SK-N-SH (cell line): ENCODE measurements around the gene SPRYD3. TPM values are rescaled to one million over a fixed set of nuclear protein-coding genes. Genes with fewer than 3 reads are reported as not detected.

Experiments
- CTCF ChIA-PET: fragments of 300-600, 350-600 bp; formaldehyde crosslinking; extraction: SDS; loops from one replicate; lab custom pipeline; 2021; lab: Yijun Ruan, JAX
- POLR2A ChIA-PET: fragments of 350-600 bp; sonication (Branson Sonifier 250); formaldehyde crosslinking; extraction: SDS; loops from one replicate; lab custom pipeline; 2020; ENCODE audit warnings: antibody characterized with exemption, inconsistent platforms; lab: Yijun Ruan, JAX
- DNase-seq: peaks from one replicate; pipeline ENCODE4 v3.0.0; 2012
- H2AFZ ChIP-seq: fragments of 200-600 bp; sonication (generic); 2 replicates; pipeline ENCODE4 v1.8.1; 2016; ENCODE audit warnings: antibody characterized with exemption, mild to moderate bottlenecking, low read depth
- H3F3A ChIP-seq: fragments of 200-600 bp; sonication (generic); replicated peaks from 2 replicates; pipeline ENCODE3; 2016; ENCODE audit warnings: antibody characterized with exemption, mild to moderate bottlenecking; ENCODE audit not compliant: insufficient read depth
- H3K27ac ChIP-seq, 2 experiments: fragments of 200-500 bp in 1 of 2; fragments of 200-600 bp in 1 of 2; sonication (Bioruptor generic) in 1 of 2; sonication (generic), shearing (Covaris generic) in 1 of 2; 2 replicates each; pipeline versions ENCODE4 v1.5.1 to v1.6.1; 2014 to 2016; ENCODE audit warnings: low read depth in 2 of 2, inconsistent platforms in 1 of 2, low read length in 1 of 2, mild to moderate bottlenecking in 1 of 2, mixed read lengths in 1 of 2
- H3K27me3 ChIP-seq: fragments of 200-600 bp; sonication (generic), shearing (Covaris generic); 2 replicates; pipeline ENCODE4 v1.6.1; 2016; ENCODE audit warnings: mixed run types; ENCODE audit not compliant: insufficient read depth
- H3K36me3 ChIP-seq, 2 experiments: fragments of 200-500 bp in 1 of 2; fragments of 200-600 bp in 1 of 2; sonication (Bioruptor generic) in 1 of 2; sonication (generic) in 1 of 2; replicated peaks in 1 of 2; 2 replicates each; pipeline versions ENCODE3 to v1.5.1; 2014 to 2016; ENCODE audit warnings: low read length in 1 of 2, mild to moderate bottlenecking in 1 of 2; ENCODE audit not compliant: insufficient read depth in 2 of 2, control insufficient read depth in 1 of 2
- H3K4me1 ChIP-seq, 2 experiments: fragments of 200-500 bp in 1 of 2; fragments of 200-600 bp in 1 of 2; sonication (Bioruptor generic) in 1 of 2; sonication (generic), shearing (Covaris generic) in 1 of 2; 2 replicates each; pipeline versions ENCODE4 v1.5.1 to v1.6.1; 2014 to 2016; ENCODE audit warnings: low read depth in 1 of 2, low read length in 1 of 2, mixed run types in 1 of 2; ENCODE audit not compliant: insufficient read depth in 2 of 2, control insufficient read depth in 1 of 2
- H3K4me2 ChIP-seq: fragments of 200-600 bp; sonication (generic), shearing (Covaris generic); 2 replicates; pipeline ENCODE4 v1.6.1; 2017; ENCODE audit warnings: mixed run types
- H3K4me3 ChIP-seq, 2 experiments: fragments of 200-500 bp in 1 of 2; fragments of 200-600 bp in 1 of 2; sonication (Bioruptor generic) in 1 of 2; sonication (generic), shearing (Covaris generic) in 1 of 2; 2 replicates each; pipeline versions ENCODE4 v1.5.1 to v1.8.1; 2014 to 2016; ENCODE audit warnings: low read depth in 2 of 2, inconsistent platforms in 1 of 2, low read length in 1 of 2, mild to moderate bottlenecking in 1 of 2, mixed read lengths in 1 of 2, moderate library complexity in 1 of 2
- H3K79me2 ChIP-seq: fragments of 200-600 bp; sonication (generic); 2 replicates; pipeline ENCODE4 v1.8.1; 2017; ENCODE audit warnings: mild to moderate bottlenecking; ENCODE audit not compliant: insufficient read depth
- H3K9ac ChIP-seq: fragments of 200-600 bp; sonication (generic); 2 replicates; pipeline ENCODE4 v1.6.1; 2017; ENCODE audit warnings: mixed run types
- H3K9me2 ChIP-seq: fragments of 200-600 bp; sonication (generic); 2 replicates; pipeline ENCODE4 v1.6.1; 2017; ENCODE audit warnings: mixed run types
- H3K9me3 ChIP-seq: fragments of 200-600 bp; sonication (generic); 2 replicates; pipeline ENCODE4 v1.6.1; 2017; ENCODE audit warnings: mixed run types, mild to moderate bottlenecking, moderate library complexity
- H4K20me1 ChIP-seq: fragments of 200-600 bp; sonication (generic); 2 replicates; pipeline ENCODE4 v1.6.1; 2017; ENCODE audit warnings: mild to moderate bottlenecking, mixed run types; ENCODE audit not compliant: insufficient read depth
- FOSL2 ChIP-seq: IDR thresholded peaks from 2 replicates; pipeline ENCODE4 v1.4.0; 2012; ENCODE audit warnings: low read depth, mild to moderate bottlenecking, moderate library complexity, borderline replicate concordance
- FOXJ3 ChIP-seq: sonication (generic); formaldehyde crosslinking; IDR thresholded peaks from 2 replicates; pipeline ENCODE4 v1.5.1; 2020; ENCODE audit warnings: mild to moderate bottlenecking, missing genetic modification reagents
- FOXM1 ChIP-seq: IDR thresholded peaks from 2 replicates; pipeline ENCODE4 v1.4.0; 2012; ENCODE audit warnings: low read depth, mild to moderate bottlenecking
- GATA2 ChIP-seq: sonication (generic); formaldehyde crosslinking; IDR thresholded peaks from 2 replicates; pipeline ENCODE4 v1.5.0; 2020; ENCODE audit warnings: mild to moderate bottlenecking, missing genetic modification reagents
- MEF2A ChIP-seq: IDR thresholded peaks from 2 replicates; pipeline ENCODE4 v1.4.0; 2012; ENCODE audit warnings: low read depth, borderline replicate concordance
- NFIC ChIP-seq: IDR thresholded peaks from 2 replicates; pipeline ENCODE4 v1.4.0; 2012; ENCODE audit warnings: borderline replicate concordance
- NRF1 ChIP-seq: IDR thresholded peaks from 2 replicates; pipeline ENCODE4 v1.6.1; 2012; ENCODE audit warnings: low read depth, mild to moderate bottlenecking, low read length
- PBX3 ChIP-seq: IDR thresholded peaks from 2 replicates; pipeline ENCODE4; 2012
- POLR2AphosphoS5 ChIP-seq: IDR thresholded peaks from 2 replicates; pipeline ENCODE4 v1.6.1; 2012; ENCODE audit warnings: low read depth, low read length
- REST ChIP-seq: IDR thresholded peaks from 2 replicates; pipeline ENCODE4 v1.6.1; 2012; ENCODE audit warnings: mild to moderate bottlenecking, low read depth, low read length, moderate library complexity
- RFX5 ChIP-seq: IDR thresholded peaks from 2 replicates; pipeline ENCODE4 v1.6.1; 2012; ENCODE audit warnings: mild to moderate bottlenecking, improper control_type of control experiment, low read length
- RXRA ChIP-seq: IDR thresholded peaks from 2 replicates; pipeline ENCODE4 v1.4.0; 2012; ENCODE audit warnings: low read depth, mild to moderate bottlenecking, borderline replicate concordance
- TEAD4 ChIP-seq: IDR thresholded peaks from 2 replicates; pipeline ENCODE4 v1.4.0; 2012; ENCODE audit warnings: mild to moderate bottlenecking, borderline replicate concordance; ENCODE audit not compliant: insufficient read depth
- ZBTB33 ChIP-seq: IDR thresholded peaks from 2 replicates; pipeline ENCODE4 v1.4.0; 2012; ENCODE audit warnings: low read depth, borderline replicate concordance
- WGBS: methylation state at CpG from one replicate; pipeline ENCODE4 v1.1.6; 2017; ENCODE audit warnings: low lambda C conversion rate; 5-methylcytosine and 5-hydroxymethylcytosine counted together
- polyA plus RNA-seq, 3 experiments: library from polyadenylated mRNA; depleted of rRNA; stranded (reverse); fragments of >200 nt; gene quantifications; 2 replicates each; pipeline ENCODE4 v1.2.3, GENCODE V29; 2012
- TF ChIP-seq, protein P1 (sequence below): IDR thresholded peaks from 2 replicates; pipeline ENCODE4 v1.4.0; 2012; ENCODE audit warnings: low read depth, borderline replicate concordance
- TF ChIP-seq, protein P2 (sequence below): fragments of 150-350 bp; IDR thresholded peaks from 2 replicates; pipeline ENCODE4 v1.6.1; 2016; ENCODE audit warnings: mild to moderate bottlenecking, low read depth, low read length

SPRYD3 gene
- polyA plus RNA-seq, 1 of the 3 experiments (the other 2 are of a cell fraction), result 20.3 TPM

DNA sequence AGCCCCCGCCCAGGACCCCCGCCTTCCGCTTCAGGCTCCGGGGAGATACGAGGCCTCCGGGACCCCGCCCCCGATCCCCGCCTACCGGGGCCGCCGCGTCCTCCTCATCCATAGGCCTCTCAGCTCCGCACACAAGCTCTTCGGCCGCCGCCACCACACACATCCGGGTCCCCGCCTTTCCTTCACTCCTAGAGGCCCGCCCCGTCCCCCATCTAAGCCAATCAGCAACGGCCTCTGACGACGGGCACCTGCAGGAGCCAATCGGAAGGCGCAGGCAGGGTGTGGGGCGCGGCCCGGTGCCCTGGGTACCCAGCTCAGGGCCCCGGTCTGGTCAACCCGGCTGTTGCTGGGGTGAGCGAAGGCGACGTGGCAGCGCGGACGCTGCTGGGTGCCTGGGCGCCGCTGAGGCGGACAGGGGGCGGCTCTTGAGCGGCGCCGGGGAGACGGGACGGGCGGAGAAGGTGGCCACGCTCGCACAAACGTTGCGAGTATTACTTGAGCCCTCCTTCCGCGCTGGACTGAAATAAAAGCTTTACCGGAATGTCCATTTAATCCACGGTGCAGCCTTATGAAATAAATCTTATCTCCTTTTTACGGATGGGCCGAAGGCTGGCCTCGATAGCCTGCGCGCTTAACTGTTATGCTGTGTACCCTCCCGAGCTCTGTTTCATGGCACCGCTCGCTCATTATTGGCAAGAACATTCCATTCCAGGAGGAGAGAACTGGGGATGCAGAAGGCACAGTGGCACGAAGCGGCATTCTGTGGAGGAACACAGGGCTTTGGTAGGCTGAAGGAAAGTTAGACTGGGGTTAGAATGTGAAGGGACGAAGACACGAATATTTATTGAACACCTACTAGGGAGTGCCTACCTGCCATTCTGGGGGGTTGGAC lies at the start of gene SPRYD3 (continued):
- TF ChIP-seq, protein P1, sequence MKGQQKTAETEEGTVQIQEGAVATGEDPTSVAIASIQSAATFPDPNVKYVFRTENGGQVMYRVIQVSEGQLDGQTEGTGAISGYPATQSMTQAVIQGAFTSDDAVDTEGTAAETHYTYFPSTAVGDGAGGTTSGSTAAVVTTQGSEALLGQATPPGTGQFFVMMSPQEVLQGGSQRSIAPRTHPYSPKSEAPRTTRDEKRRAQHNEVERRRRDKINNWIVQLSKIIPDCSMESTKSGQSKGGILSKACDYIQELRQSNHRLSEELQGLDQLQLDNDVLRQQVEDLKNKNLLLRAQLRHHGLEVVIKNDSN, result no peak

DNA sequence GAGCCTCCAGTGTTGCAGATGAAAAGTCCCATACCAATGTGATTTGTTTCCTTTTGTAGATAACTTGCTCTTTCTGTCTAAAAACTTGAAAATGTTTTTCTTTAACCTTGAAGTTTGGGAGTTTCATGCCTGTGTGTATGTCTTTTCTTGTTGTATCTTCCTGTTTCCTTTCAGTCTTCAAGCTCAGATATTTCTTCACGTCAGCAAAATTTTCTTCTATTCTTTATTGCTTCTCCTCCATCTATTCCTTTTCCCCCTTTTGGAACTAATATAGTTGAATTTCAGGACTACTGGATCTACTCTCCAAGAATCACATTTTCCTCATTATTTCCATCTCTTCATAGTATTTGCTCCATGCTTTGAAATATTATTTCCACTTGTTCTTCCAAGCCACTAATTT lies 48.0 kb upstream of the SPRYD3 start:
- Histone ChIP-seq H3K36me3 (no peaks in the 10 kb centered on the region), H3K9ac (no peak overlapping the region), H3K4me3 (no peak overlapping the region), H3K9me3 (no peaks in the 10 kb centered on the region), H2AFZ (no peak overlapping the region), H3K79me2 (no peaks in the 10 kb centered on the region), H3F3A (no peaks in the 10 kb centered on the region), H3K4me2 (no peak overlapping the region)
- POLR2A ChIA-PET, result no interaction called here
- no peak for DNase-seq
- TF ChIP-seq NFIC (no peak), RXRA (no peak), TEAD4 (no peak), POLR2AphosphoS5 (no peak), REST (no peak), NRF1 (no peak)
- TF ChIP-seq, all 33 proteins: peak for 0
- H3K27ac ChIP-seq, result no peak overlapping the region
- CTCF ChIA-PET, result interaction anchor here (1.0 to 1.2 kb wide), 2 partner anchors 33 to 61 kb away, joined by 4 to 5 read pairs; no protein-coding TSS in a partner anchor
- H3K9me2 ChIP-seq, result no peaks in the 10 kb centered on the region
- no peaks in the 10 kb centered on the region for H4K20me1 ChIP-seq
- no peaks in the 10 kb centered on the region for H3K27me3 ChIP-seq
- WGBS, result 54% methylated on average over 1 of the region's 1 CpG
- H3K4me1 ChIP-seq, result peaks cover 0 to 10% of the 10 kb centered on the region in 2 experiments; a peak in 2 of 4 replicates

DNA sequence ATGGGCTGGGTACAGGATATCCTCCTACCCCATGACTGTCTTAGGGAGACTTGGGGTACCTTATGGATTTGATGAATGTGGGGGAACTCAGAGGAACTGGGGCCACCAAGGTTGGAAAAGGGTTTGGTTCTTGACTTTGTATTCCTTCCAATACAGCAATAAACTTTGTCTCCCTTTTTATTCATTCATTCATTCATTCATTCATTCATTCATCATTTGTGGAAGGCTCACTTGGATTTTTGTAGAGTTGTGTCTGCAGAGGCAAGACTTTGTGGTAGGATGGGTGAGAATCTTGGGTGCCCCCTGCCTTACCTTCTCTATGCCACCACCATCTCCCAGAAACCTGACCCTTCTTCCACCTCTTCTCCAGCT lies 45.1 kb upstream of the SPRYD3 start:
- H3K9me3 ChIP-seq, result no peaks in the 10 kb centered on the region
- no peaks in the 10 kb centered on the region for H4K20me1 ChIP-seq
- ChIA-PET POLR2A (no interaction called here), CTCF (interaction anchor here (0.9 to 2.0 kb wide), 3 partner anchors 35 to 59 kb away, joined by 3 to 9 read pairs (median 3); no protein-coding TSS in a partner anchor)
- H3K9me2 ChIP-seq, result no peaks in the 10 kb centered on the region
- H2AFZ ChIP-seq, result no peak overlapping the region
- H3K27ac ChIP-seq, result no peak overlapping the region
- H3K9ac ChIP-seq, result no peak overlapping the region
- H3K27me3 ChIP-seq, result no peaks in the 10 kb centered on the region
- H3K4me2 ChIP-seq, result no peak overlapping the region
- no peak overlapping the region for H3K4me3 ChIP-seq
- no peaks in the 10 kb centered on the region for H3K36me3 ChIP-seq
- H3K4me1 ChIP-seq, result peaks cover 0 to 10% of the 10 kb centered on the region in 2 experiments; a peak in 2 of 4 replicates
- no peak for DNase-seq
- H3F3A ChIP-seq, result no peaks in the 10 kb centered on the region
- no peaks in the 10 kb centered on the region for H3K79me2 ChIP-seq
- TF ChIP-seq FOXM1, result no peak
- TF ChIP-seq PBX3, result no peak
- TF ChIP-seq NRF1, result no peak
- no peak for TF ChIP-seq FOXJ3 (CRISPR knock-in tag)
- TF ChIP-seq GATA2 (CRISPR knock-in tag), result no peak
- TF ChIP-seq, protein P2, sequence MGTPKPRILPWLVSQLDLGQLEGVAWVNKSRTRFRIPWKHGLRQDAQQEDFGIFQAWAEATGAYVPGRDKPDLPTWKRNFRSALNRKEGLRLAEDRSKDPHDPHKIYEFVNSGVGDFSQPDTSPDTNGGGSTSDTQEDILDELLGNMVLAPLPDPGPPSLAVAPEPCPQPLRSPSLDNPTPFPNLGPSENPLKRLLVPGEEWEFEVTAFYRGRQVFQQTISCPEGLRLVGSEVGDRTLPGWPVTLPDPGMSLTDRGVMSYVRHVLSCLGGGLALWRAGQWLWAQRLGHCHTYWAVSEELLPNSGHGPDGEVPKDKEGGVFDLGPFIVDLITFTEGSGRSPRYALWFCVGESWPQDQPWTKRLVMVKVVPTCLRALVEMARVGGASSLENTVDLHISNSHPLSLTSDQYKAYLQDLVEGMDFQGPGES, result no peak
- TF ChIP-seq MEF2A, result no peak
- TF ChIP-seq FOSL2, result no peak
- no peak for TF ChIP-seq ZBTB33
- TF ChIP-seq RFX5, result no peak
- no peak for TF ChIP-seq NFIC
